Dendritic cell treated with granulocyte-macrophage colony-stimulating factor and Interleukin-4, amounts not matched to agents 40 ng/mL and 50 ng/mL, for 4 days (primary cell): Measurements from ENCODE around the gene TOP2B.

Experiments
- H3K27ac Mint-ChIP-seq: one replicate; pipeline ENCODE4 v1.8.0; 2022; ENCODE audit warnings: mild to moderate bottlenecking, mixed read lengths
- H3K27me3 Mint-ChIP-seq: one replicate; pipeline ENCODE4 v1.8.0; 2022; ENCODE audit warnings: mild to moderate bottlenecking, mixed read lengths
- H3K36me3 Mint-ChIP-seq: one replicate; pipeline ENCODE4 v1.8.0; 2022; ENCODE audit warnings: low read depth, mixed read lengths
- H3K4me1 Mint-ChIP-seq: one replicate; pipeline ENCODE4 v1.8.0; 2022; ENCODE audit warnings: low read depth, mixed read lengths
- H3K4me3 Mint-ChIP-seq: one replicate; pipeline ENCODE4 v1.8.0; 2022; ENCODE audit warnings: mild to moderate bottlenecking, moderate library complexity, mixed read lengths
- H3K9me3 Mint-ChIP-seq: one replicate; pipeline ENCODE4 v1.8.0; 2022; ENCODE audit warnings: mixed read lengths
- intact Hi-C: fragments of 100-400 bp; cut with micrococcal nuclease; formaldehyde crosslinking; loops from one replicate; pipeline ENCODE4 v1.15.0; 2022

TOP2B gene

DNA sequence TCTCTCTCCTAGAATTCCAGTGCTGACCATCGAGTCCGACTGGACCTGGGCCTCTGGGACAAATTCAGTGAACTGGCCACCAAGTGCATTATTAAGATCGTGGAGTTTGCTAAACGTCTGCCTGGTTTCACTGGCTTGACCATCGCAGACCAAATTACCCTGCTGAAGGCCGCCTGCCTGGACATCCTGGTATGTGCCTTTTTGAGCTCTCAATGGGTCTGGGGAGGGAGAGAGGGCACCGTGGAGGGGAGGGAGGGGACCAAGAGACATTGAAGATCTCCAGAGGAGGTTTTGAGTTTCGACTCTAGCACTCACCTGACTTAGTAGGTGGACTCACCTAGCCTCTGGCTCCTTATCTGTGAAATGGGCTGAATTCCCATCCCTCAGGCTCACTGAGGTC lies 84.2 kb downstream of the TOP2B start:
- no peak overlapping the region for H3K4me3 Mint-ChIP-seq
- no peaks in the 10 kb centered on the region for H3K9me3 Mint-ChIP-seq
- H3K4me1 Mint-ChIP-seq, result peaks cover 6% of the 10 kb centered on the region
- H3K27ac Mint-ChIP-seq, result no peak overlapping the region
- intact Hi-C loops, result loop anchor here (5.0 kb wide), 1 partner anchor 1023 kb away; no protein-coding TSS in a partner anchor
- H3K36me3 Mint-ChIP-seq, result no peaks in the 10 kb centered on the region
- peaks cover 2% of the 10 kb centered on the region for H3K27me3 Mint-ChIP-seq

GRCh38 chr3:25578059-25578458 lies 86.6 kb downstream of the TOP2B start:
- Mint-ChIP-seq H3K4me1 (peaks cover 4% of the 10 kb centered on the region), H3K9me3 (no peaks in the 10 kb centered on the region), H3K36me3 (no peaks in the 10 kb centered on the region), H3K27ac (no peak overlapping the region), H3K4me3 (no peak overlapping the region), H3K27me3 (peaks cover 2% of the 10 kb centered on the region)
- intact Hi-C loops, result no loop called here

- Mint-ChIP-seq H3K9me3 (no peaks in the 10 kb centered on the region), H3K27ac (no peak overlapping the region), H3K36me3 (no peaks in the 10 kb centered on the region), H3K4me3 (no peak overlapping the region), H3K4me1 (no peaks in the 10 kb centered on the region), H3K27me3 (peaks cover 2% of the 10 kb centered on the region)
- intact Hi-C loops, result no loop called here
These were observed 87.8 kb downstream of the TOP2B start for GRCh38 chr3:25576831-25577454.

GRCh38 chr3:25576146-25576545 lies 88.6 kb downstream of the TOP2B start:
- Mint-ChIP-seq H3K27ac (no peak overlapping the region), H3K4me3 (no peak overlapping the region), H3K36me3 (no peaks in the 10 kb centered on the region), H3K9me3 (no peaks in the 10 kb centered on the region), H3K4me1 (no peaks in the 10 kb centered on the region), H3K27me3 (peaks cover 2% of the 10 kb centered on the region)
- intact Hi-C loops, result no loop called here

GRCh38 chr3:25575001-25575400 lies 89.7 kb downstream of the TOP2B start:
- intact Hi-C loops, result no loop called here
- Mint-ChIP-seq H3K27me3 (peaks cover 2% of the 10 kb centered on the region), H3K9me3 (no peaks in the 10 kb centered on the region), H3K4me1 (no peaks in the 10 kb centered on the region), H3K4me3 (no peak overlapping the region), H3K27ac (no peak overlapping the region), H3K36me3 (no peaks in the 10 kb centered on the region)

DNA sequence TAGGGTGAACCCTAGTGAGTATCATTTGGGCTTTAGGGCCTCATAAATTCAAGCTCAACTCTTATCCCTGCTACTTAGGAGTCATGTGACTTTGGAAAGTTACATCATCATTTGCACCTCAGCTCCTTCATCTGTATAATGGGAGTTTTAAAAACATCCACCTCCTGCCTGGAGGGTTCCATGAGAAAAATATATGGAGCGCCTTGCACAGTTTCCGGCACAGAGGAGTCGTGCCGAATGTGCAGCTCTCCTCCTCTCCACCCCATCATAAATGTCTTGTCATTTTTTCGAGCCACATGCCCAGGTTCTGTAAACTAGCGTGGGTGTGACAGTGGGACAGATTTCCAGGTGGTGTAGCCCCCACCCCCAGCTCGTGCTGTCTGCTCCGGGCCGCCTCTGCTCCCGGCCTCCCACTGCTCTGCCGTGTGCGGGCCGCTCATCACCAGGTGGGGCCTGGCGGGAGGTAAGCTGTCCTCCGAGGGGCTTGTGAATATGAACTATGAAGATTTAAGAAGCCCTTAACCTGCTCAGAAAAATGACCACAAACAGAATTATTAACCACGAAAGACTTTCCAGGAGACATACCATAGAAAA lies 90.4 kb downstream of the TOP2B start:
- no peak overlapping the region for H3K4me3 Mint-ChIP-seq
- peaks cover 2% of the 10 kb centered on the region for H3K27me3 Mint-ChIP-seq
- H3K27ac Mint-ChIP-seq, result no peak overlapping the region
- no peaks in the 10 kb centered on the region for H3K36me3 Mint-ChIP-seq
- no peaks in the 10 kb centered on the region for H3K4me1 Mint-ChIP-seq
- intact Hi-C loops, result no loop called here
- H3K9me3 Mint-ChIP-seq, result no peaks in the 10 kb centered on the region

DNA sequence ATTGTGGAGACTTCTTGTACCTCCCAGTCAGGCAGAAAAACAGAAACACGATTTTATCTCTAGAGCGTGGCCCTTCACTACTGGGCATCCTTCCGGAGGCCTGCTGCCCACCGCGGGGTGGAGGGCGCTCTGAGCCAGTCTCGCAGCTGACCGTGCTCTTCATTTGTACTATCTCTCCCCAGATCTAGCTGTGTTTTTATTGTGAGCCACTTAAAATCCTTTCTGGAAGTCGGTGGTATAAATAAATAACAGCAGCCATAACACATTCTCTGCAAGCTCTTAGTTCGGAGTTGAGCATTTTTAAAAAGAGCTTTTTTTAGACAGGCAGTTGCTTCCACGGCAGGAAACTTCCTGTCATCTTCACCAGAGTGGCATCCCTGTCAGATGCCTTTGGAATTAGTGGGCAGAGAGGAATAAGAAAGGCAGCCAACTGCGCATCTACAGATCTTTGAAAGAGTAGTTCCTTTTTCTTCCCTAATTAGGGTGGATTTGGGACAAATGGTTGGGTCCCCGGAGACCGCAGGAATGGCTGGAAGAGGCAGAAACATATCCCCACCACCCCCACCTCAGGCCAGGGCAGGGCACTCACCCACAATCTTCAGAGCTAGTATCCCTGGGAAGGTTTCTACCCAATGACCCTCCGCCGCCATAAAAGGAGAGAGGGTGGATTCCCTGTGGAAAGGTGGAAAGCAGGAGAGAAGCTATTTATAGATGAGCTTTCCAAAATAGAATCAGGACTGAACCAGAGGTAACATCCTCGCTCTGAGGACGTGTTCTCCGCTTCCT lies 91.1 kb downstream of the TOP2B start:
- Mint-ChIP-seq H3K9me3 (no peaks in the 10 kb centered on the region), H3K27me3 (peaks cover 2% of the 10 kb centered on the region), H3K36me3 (no peaks in the 10 kb centered on the region), H3K4me1 (no peaks in the 10 kb centered on the region), H3K4me3 (no peak overlapping the region), H3K27ac (no peak overlapping the region)
- intact Hi-C loops, result no loop called here

DNA sequence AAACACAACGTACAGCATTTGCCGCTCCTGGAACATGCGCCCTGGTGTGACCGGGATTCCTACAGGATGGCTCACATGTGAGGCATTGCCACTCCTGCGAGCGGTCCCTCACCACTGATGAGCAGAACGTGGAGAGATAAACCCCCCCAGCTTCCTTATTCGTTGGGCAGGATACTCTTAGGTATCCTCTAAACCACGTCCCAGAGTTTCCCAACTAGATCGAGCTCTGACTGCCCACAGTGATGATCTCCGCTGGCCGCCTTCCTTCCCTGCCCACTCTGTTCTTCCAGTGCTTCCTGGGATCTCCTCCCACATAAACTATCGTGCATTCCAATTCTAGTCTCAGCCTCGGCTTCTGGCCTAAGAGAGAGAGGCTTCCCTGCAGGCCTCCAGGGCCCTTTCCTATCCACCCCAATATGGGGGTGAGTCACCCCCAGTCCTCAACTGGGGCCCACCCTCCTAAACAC lies 91.8 kb downstream of the TOP2B start:
- Mint-ChIP-seq H3K4me1 (no peaks in the 10 kb centered on the region), H3K4me3 (no peak overlapping the region), H3K27me3 (peaks cover under 1% of the 10 kb centered on the region), H3K9me3 (no peaks in the 10 kb centered on the region), H3K27ac (no peak overlapping the region), H3K36me3 (no peaks in the 10 kb centered on the region)
- intact Hi-C loops, result no loop called here

DNA sequence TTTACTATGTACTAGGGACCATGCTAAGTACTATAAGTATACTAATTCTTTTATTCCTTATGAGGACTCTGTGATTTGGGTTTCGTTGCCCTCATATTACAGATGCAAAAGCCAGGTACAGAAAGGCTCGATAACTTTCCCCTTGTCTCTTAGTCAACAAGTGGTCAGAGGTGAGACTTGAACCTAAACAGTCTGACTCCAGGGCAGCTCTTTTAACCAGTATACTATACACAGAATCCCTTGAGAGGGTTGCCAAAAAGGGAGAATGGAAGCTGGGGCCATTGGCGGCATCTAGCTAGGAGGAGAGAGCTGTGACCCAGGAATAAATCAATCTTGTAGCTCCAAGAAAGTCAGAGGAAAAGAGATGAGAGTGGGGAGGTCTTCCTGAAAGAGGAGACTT lies 92.4 kb downstream of the TOP2B start:
- no peaks in the 10 kb centered on the region for H3K9me3 Mint-ChIP-seq
- H3K27ac Mint-ChIP-seq, result no peak overlapping the region
- no peaks in the 10 kb centered on the region for H3K36me3 Mint-ChIP-seq
- H3K27me3 Mint-ChIP-seq, result no peaks in the 10 kb centered on the region
- no peak overlapping the region for H3K4me3 Mint-ChIP-seq
- H3K4me1 Mint-ChIP-seq, result no peaks in the 10 kb centered on the region
- intact Hi-C loops, result no loop called here

DNA sequence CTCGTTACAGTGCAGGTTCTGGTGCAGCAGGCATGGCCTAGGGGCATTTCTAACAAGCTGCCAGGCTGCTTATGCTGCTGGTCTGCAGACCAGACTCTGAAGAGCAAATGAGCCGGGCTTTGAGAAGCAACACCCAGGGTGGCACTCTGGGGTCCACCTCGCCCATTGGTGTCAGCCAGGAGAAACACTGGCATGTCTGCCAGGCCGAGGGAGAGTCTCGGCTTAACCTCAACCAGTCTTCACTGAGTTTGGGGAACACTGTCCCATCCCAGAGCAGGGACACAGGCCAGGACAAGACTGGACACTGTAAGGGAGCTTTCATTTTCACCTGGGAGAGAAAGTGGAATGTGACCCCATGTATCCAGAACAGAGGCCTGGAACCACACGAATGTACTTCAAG lies 93.4 kb downstream of the TOP2B start:
- Mint-ChIP-seq H3K36me3 (no peaks in the 10 kb centered on the region), H3K4me3 (no peak overlapping the region), H3K9me3 (no peaks in the 10 kb centered on the region), H3K27me3 (no peaks in the 10 kb centered on the region), H3K27ac (no peak overlapping the region), H3K4me1 (no peaks in the 10 kb centered on the region)
- intact Hi-C loops, result no loop called here

GRCh38 chr3:25568525-25569078 lies 96.1 kb downstream of the TOP2B start:
- H3K36me3 Mint-ChIP-seq, result no peaks in the 10 kb centered on the region
- no peaks in the 10 kb centered on the region for H3K9me3 Mint-ChIP-seq
- no peak overlapping the region for H3K4me3 Mint-ChIP-seq
- no peaks in the 10 kb centered on the region for H3K27me3 Mint-ChIP-seq
- intact Hi-C loops, result no loop called here
- no peaks in the 10 kb centered on the region for H3K4me1 Mint-ChIP-seq
- H3K27ac Mint-ChIP-seq, result no peak overlapping the region

GRCh38 chr3:25567806-25568524 lies 96.7 kb downstream of the TOP2B start:
- Mint-ChIP-seq H3K4me1 (no peaks in the 10 kb centered on the region), H3K9me3 (no peaks in the 10 kb centered on the region), H3K36me3 (no peaks in the 10 kb centered on the region), H3K27ac (no peak overlapping the region), H3K4me3 (no peak overlapping the region), H3K27me3 (no peaks in the 10 kb centered on the region)
- intact Hi-C loops, result no loop called here

DNA sequence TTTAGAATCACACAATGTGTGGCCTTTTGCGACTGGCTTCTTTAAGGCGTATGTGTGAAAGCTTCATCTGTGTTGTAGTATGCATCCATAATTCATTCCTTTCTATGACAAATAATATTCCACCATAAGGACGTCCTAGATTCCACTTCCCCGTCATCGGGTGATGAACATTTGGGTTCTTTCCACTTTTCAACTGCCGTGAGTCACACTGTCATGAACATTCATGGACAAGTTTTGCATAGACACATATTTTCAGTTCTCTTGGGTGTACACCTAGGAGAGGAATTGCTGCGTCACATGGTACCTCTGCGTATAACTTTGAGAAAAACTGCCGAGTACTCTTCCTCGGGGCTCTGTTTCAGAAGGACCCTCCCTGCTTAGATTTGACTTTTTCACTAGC lies 97.3 kb downstream of the TOP2B start:
- Mint-ChIP-seq H3K27me3 (no peaks in the 10 kb centered on the region), H3K4me3 (no peak overlapping the region), H3K36me3 (no peaks in the 10 kb centered on the region), H3K4me1 (no peaks in the 10 kb centered on the region), H3K9me3 (no peaks in the 10 kb centered on the region), H3K27ac (no peak overlapping the region)
- intact Hi-C loops, result no loop called here
